ENCODE measurements around the gene ST3GAL2.

- TF ChIP-seq CTCF (IDR thresholded peaks at IDR 0.05) (no peak), POLR2A (IDR thresholded peaks at IDR 0.05; ENCODE audit: low read length) (peak; percentile 13), CHD2 (IDR thresholded peaks at IDR 0.05; ENCODE audit: low read length, partially characterized antibody) (no peak)
Observed at GRCh38 chr16:70380248-70380918, 58.5 kb downstream of the ST3GAL2 start.
